GM19099 (cell line): ENCODE results near the gene TGFBR1.

ENCODE experiments used
- POLR2A ChIP-seq: IDR thresholded peaks from 3 replicates; pipeline ENCODE4 v1.6.1; 2011; ENCODE audit warnings: low read depth; ENCODE audit not compliant: insufficient read length; ENCODE audit errors: extremely low read depth

TGFBR1 gene

DNA sequence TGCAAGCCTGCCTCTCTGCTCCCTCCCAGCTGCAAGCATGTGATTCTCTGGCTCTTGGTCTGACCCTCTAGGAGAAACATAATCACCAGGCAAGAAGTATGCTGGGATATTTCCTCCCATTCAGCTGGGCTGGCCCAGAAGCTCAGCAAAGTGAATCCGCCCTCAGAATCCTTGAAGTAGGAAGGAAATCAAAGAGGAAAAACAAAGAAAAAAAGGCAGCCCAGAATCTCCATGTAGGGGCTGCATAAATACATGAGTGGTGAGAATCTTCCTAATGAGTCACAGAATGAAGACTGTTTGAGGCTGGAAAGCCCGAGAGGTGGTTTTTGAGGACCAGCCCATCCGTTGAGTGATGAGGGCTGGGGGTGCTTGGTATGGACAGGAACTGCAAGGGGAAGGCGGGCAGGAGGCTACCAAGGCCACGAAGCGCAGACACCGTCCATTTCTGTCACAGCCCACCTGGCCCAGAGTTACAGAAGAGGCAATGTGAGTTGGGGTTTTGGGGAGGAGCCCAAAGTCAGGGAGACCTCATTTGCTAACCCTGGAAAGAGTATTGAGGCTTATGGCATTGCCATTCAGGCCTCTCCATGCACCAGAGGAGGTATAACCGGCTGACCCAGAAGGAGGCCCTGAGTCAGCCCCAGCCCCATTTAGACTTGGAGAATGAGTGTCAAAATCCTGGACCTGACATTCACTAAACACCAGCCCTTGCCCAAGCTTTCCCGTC lies 33.4 kb upstream of the TGFBR1 start:
- TF ChIP-seq POLR2A, result no peak

- TF ChIP-seq POLR2A, result no peak
Measured at GRCh38 chr9:99072040-99072394, 32.9 kb upstream of the TGFBR1 start.

DNA sequence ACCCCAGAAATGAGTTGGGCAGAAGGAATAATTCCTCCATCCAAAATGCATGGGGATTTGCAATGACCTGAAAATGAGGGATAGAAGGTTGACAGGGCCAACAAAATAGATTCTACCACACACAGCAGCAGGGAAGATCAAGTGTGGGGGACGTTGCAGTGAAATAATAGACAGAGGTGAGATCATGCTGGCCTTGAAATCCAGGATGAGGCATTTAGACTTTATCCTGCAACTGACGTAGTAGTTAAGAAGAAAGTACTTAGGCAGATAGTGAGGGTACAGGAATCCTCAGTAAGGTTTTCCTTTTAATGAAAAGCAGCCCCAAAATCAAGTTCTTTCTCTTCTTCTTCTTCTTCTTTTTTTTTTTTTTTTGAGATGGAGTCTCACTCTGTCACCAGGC lies 31.6 kb upstream of the TGFBR1 start:
- TF ChIP-seq POLR2A, result no peak

GRCh38 chr9:99073985-99074901 lies 30.7 kb upstream of the TGFBR1 start:
- no peak for TF ChIP-seq POLR2A

DNA sequence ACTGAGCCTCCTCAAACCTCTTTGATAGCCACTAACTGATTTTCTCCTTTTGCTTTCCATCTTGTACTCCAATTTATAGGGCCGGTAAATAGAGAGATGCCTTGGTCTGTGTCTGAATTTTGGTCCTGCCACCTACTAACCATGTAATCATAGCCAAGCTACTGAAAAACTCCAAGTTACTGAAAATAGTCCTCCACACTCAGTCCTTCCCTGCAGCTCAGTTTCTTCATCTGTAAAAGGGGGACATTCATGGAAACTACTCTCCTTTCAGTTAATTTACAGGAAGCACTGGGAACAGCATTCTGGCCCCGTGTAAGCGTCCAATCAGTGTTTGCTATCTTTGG lies 30.0 kb upstream of the TGFBR1 start:
- no peak for TF ChIP-seq POLR2A

DNA sequence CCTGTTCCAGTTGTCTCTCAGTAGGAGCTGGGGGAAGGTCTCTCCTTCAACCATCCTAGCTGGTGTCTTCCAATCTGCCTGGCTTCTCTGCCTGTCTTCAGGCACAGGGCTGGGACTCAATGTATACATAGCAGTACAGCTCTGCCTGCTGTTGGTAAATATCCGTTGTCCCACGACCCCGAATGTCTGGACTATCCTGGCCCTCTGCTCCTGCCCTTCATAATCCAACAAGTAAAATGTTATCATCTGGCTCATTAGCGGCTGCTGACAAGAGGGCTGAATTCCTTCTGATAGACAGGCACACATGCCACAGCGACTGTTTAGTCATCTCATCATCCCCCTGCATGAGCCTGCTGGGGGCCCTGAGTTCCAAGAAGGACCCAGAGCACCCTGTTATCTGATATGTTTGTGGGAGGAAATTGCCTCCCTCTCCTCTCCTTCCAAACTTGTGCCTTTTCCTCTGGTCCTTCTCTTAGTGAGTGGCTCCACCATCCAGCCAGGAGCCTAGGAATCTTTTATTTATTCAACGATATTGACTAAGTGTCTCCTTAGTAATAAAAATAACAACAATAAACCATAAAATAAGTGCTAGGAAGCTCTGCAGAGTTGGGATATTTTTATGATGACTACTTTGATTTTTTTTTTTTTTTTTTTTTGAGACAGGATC lies 29.5 kb upstream of the TGFBR1 start:
- TF ChIP-seq POLR2A, result no peak

- no peak for TF ChIP-seq POLR2A
Measured at GRCh38 chr9:99076030-99076429, 28.9 kb upstream of the TGFBR1 start.

DNA sequence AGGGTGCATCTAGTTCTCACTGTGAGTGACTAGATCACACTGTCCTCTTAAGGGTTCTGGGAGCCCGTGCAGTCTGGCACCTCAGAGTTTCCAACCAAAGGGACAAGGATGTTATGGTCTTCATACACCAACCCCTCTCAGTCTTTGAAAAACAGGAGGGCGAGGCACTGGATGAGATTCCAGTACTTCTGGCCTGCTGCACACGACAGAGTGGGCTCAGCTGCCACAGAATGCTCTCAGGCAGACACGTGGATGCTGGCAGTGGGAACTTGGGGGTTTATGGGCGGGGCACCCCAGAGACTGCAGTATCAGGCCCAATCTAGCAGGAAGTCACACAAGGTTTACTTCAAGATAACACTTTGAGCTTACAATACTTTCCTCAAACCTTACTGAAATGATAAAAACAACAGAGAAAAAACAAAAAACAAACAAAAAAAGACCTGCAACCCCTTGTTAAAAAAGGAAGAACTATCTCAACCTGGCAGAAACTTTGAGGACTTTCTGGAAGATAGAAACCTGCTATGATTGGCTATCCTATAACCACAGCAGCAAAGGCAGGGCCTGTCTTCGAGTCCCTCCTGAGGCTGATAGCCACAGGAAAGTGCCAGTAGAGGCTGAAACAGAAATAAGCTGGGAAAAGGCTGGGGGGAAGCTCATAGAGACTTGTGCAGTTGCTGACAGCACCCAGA lies 28.3 kb upstream of the TGFBR1 start:
- TF ChIP-seq POLR2A, result no peak

DNA sequence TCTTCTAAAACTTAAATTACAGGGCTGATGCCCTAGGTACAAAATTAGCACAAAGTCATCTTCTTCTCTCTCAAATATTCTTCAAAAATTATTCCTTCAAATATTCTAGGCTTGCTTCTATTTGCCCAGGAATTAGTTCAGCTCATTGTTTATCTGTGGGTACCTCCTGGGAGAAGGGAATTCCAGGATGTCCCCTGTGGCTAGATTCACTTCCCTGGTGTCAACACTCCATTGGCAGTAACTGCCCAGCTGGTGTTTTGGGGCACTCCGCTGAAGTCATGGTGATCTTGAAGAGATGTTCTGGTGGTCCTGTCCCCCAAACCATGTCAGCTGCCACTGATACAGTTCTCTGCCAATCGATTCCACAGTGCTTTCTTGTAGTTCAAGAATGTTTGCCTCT lies 26.2 kb upstream of the TGFBR1 start:
- TF ChIP-seq POLR2A, result no peak

DNA sequence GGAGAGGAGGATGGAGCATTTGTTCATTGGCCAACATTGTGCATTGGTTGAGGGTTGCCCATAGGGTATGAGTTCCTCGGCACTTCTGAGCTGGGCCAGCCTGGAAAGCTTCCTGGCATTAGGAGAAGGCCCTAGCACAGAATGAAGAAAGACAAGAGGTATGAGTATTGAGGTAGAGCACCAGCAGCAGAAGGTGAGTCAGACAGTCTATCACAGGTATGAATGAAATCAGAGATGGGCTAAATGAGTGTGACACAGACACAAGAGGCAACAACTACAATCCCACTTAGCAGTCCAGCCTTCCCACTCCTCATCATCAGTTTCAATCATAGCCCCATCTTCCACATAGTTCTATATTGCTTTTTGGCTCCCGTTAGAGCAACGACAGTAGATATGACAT lies 25.4 kb upstream of the TGFBR1 start:
- TF ChIP-seq POLR2A, result no peak

GRCh38 chr9:99083051-99083450 lies 21.9 kb upstream of the TGFBR1 start:
- no peak for TF ChIP-seq POLR2A

- TF ChIP-seq POLR2A, result no peak
Measured at GRCh38 chr9:99085949-99086948, 18.7 kb upstream of the TGFBR1 start.

GRCh38 chr9:99087462-99087861 lies 17.5 kb upstream of the TGFBR1 start:
- TF ChIP-seq POLR2A, result no peak
